Esophagus muscularis mucosa (tissue), 4 donors: ENCODE results near the gene G6PC3. TPM values are rescaled to one million over a fixed set of nuclear protein-coding genes. Genes with fewer than 3 reads are reported as not detected.
A peak's percentile ranks its signal among the peaks of the same experiment; 100 is the strongest.

Source experiments
- DNase-seq: peaks from one replicate; pipeline ENCODE4 v3.0.0-alpha.2; 2017; ENCODE audit errors: extremely low spot score
- H3K27ac ChIP-seq, 4 donors: fragments of 200-600 bp; sonication (generic); replicated peaks in 1 of 4; 1 replicate in 3 of 4; 2 replicates in 1 of 4; pipeline ENCODE4 v1.5.1; 2016 to 2019; ENCODE audit warnings: mild to moderate bottlenecking in 1 of 4
- H3K27me3 ChIP-seq, 4 donors: fragments of 200-600 bp; sonication (generic); one replicate each; pipeline versions ENCODE4 v1.5.1 to v1.6.0; 2016 to 2019
- H3K36me3 ChIP-seq, 4 donors: fragments of 200-600 bp; sonication (generic); one replicate each; pipeline ENCODE4 v1.5.1; 2016 to 2019
- H3K4me1 ChIP-seq, 4 donors: fragments of 200-600 bp; sonication (generic); one replicate each; pipeline ENCODE4 v1.5.1; 2016 to 2019
- H3K4me3 ChIP-seq, 4 donors: fragments of 200-600 bp; sonication (generic); 1 replicate in 2 of 4; 2 replicates in 2 of 4; pipeline ENCODE4 v1.5.1; 2016 to 2019; ENCODE audit warnings: mild to moderate bottlenecking in 4 of 4, moderate library complexity in 1 of 4
- H3K9me3 ChIP-seq, 4 donors: fragments of 200-600 bp; sonication (generic); 1 replicate in 3 of 4; 2 replicates in 1 of 4; pipeline ENCODE4 v1.5.1; 2016 to 2019
- CTCF ChIP-seq, 3 experiments: fragments of 200-600 bp in 2 of 3; fragments of 450-650 bp in 1 of 3; sonication (generic) in 2 of 3; IDR thresholded peaks; one replicate each; pipeline ENCODE4 v1.5.1; 2017 to 2019; ENCODE audit warnings: antibody characterized with exemption in 3 of 3, mild to moderate bottlenecking in 2 of 3, moderate library complexity in 1 of 3
- EP300 ChIP-seq: sonication (generic); formaldehyde crosslinking; IDR thresholded peaks from one replicate; pipeline ENCODE4 v1.6.1; 2017; ENCODE audit warnings: antibody characterized with exemption
- POLR2A ChIP-seq: fragments of 450-650 bp; IDR thresholded peaks from one replicate; pipeline ENCODE4 v1.6.1; 2017; ENCODE audit warnings: antibody characterized with exemption, moderate library complexity, mild to moderate bottlenecking, low read depth
- POLR2AphosphoS5 ChIP-seq, 2 donors: sonication (generic); formaldehyde crosslinking; IDR thresholded peaks; one replicate each; pipeline ENCODE4 v1.6.1; 2017; ENCODE audit warnings: antibody characterized with exemption in 2 of 2
- WGBS: methylation state at CpG from one replicate; pipeline ENCODE4 v1.1.5; 2018; 5-methylcytosine and 5-hydroxymethylcytosine counted together
- intact Hi-C: fragments of 100-400 bp; cut with DNase I; formaldehyde crosslinking; loops from one replicate; pipeline ENCODE4 v1.15.1; 2023
- total RNA-seq, 4 donors: library from RNA; depleted of rRNA; stranded (reverse); fragments of >200 nt; gene quantifications; one replicate each; pipeline versions ENCODE4 v1.1.0 to v1.2.1, GENCODE V29; 2016

Gene G6PC3
- total RNA-seq, 4 donors from 2014 or later, result 23.9 to 37.5 (median 30.7) TPM

GRCh38 chr17:44037471-44037870 lies 33.1 kb upstream of the G6PC3 start:
- Histone ChIP-seq H3K27me3 (no peaks in the 10 kb centered on the region), H3K9me3 (no peaks in the 10 kb centered on the region), H3K4me1 (peaks cover 29 to 36% (median 32%) of the 10 kb centered on the region in 4 donors), H3K27ac (no peak overlapping the region), H3K4me3 (no peak overlapping the region), H3K36me3 (peaks cover 18 to 55% (median 48%) of the 10 kb centered on the region in 4 donors)
- TF ChIP-seq CTCF (IDR thresholded peaks at IDR 0.05) (no peak), POLR2AphosphoS5 (IDR thresholded peaks at IDR 0.05) (no peak), POLR2A (no peak), EP300 (no peak)
- intact Hi-C loops, result no loop called here
- no peak for DNase-seq
- WGBS, result 91% methylated on average over 2 of the region's 2 CpGs

- Histone ChIP-seq H3K27ac (peak overlapping the region in 1 of 4 donors; percentile 33), H3K4me3 (no peak overlapping the region), H3K4me1 (peaks cover 40 to 48% (median 42%) of the 10 kb centered on the region in 4 donors), H3K27me3 (no peaks in the 10 kb centered on the region), H3K36me3 (peaks cover 18 to 44% (median 39%) of the 10 kb centered on the region in 4 donors), H3K9me3 (no peaks in the 10 kb centered on the region)
- TF ChIP-seq POLR2AphosphoS5 (IDR thresholded peaks at IDR 0.05) (no peak), EP300 (no peak), CTCF (IDR thresholded peaks at IDR 0.05) (no peak), POLR2A (no peak)
- DNase-seq, result no peak
- intact Hi-C loops, result no loop called here
- 82% methylated on average over 3 of the region's 3 CpGs for WGBS
Observed at GRCh38 chr17:44038604-44039011, 31.9 kb upstream of the G6PC3 start.

- no peaks in the 10 kb centered on the region for H3K9me3 ChIP-seq
- TF ChIP-seq EP300 (peak; percentile 37), CTCF (IDR thresholded peaks at IDR 0.05) (no peak), POLR2A (no peak), POLR2AphosphoS5 (IDR thresholded peaks at IDR 0.05) (peak in 1 of 2 donors; percentile 42)
- H3K27ac ChIP-seq, result peak overlapping the region; percentile 64 to 86 (median 78)
- peak overlapping the region in 1 of 4 donors; percentile 29 for H3K4me3 ChIP-seq
- H3K36me3 ChIP-seq, result peaks cover 12 to 35% (median 31%) of the 10 kb centered on the region in 4 donors
- peaks cover 50 to 60% (median 55%) of the 10 kb centered on the region in 4 donors for H3K4me1 ChIP-seq
- no peak for DNase-seq
- no peaks in the 10 kb centered on the region for H3K27me3 ChIP-seq
- intact Hi-C loops, result loop anchor here (2.0 kb wide), 1 partner anchor 95 kb away; no protein-coding TSS in a partner anchor
- WGBS, result 43% methylated on average over 5 of the region's 6 CpGs
Observed at GRCh38 chr17:44039829-44040635, 30.5 kb upstream of the G6PC3 start.

- intact Hi-C loops, result no loop called here
- Histone ChIP-seq H3K27me3 (no peaks in the 10 kb centered on the region), H3K4me1 (peaks cover 45 to 60% (median 57%) of the 10 kb centered on the region in 4 donors), H3K9me3 (no peaks in the 10 kb centered on the region), H3K36me3 (peaks cover 0 to 27% (median 18%) of the 10 kb centered on the region in 4 donors), H3K27ac (peak overlapping the region; percentile 64 to 86 (median 75)), H3K4me3 (no peak overlapping the region)
- DNase-seq, result no peak
- TF ChIP-seq EP300 (no peak), POLR2AphosphoS5 (IDR thresholded peaks at IDR 0.05) (no peak), POLR2A (no peak), CTCF (IDR thresholded peaks at IDR 0.05) (no peak)
- WGBS, result 26% methylated on average over 4 of the region's 4 CpGs
Observed at GRCh38 chr17:44043272-44043696, 27.3 kb upstream of the G6PC3 start.
